ENCODE data around the gene ABTB2.

Gene ABTB2

DNA sequence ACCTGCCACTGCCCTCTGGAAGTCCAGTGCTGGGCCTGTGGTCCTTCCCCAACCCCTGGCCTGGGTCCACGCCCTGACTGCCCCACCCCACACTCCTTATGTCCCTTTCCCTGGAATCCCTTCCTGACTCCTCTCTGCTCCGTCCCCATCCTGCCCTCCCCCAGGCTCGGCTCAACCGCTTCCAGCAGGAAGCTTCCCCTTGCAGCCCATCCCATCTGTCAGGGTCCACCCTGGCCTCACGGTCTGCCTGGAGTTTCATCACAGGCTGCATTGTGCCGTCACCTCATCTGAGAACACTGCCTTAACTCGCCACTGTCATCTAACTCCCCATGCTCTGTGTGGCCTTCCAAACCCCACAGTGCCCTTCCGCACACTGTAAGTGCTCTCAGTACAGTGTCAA is 188.1 kb downstream of the ABTB2 start:
- in situ Hi-C loops (cut with MboI; ENCODE audit: low pct_unique_long_range_greater_than_20kb, low sequenced_read_pairs): loop anchor here (25.0 kb wide), 3 partner anchors 193 to 718 kb away; partner anchors contain the start of gene ABTB2
- DNase-seq: no peak

- DNase-seq: no peak
- in situ Hi-C loops (cut with MboI; ENCODE audit: low pct_unique_long_range_greater_than_20kb, low sequenced_read_pairs): loop anchor here (25.0 kb wide), 3 partner anchors 193 to 718 kb away; partner anchors contain the start of gene ABTB2
These were observed 189.0 kb downstream of the ABTB2 start for GRCh38 chr11:34168642-34169420.

- DNase-seq: no peak
- in situ Hi-C loops (cut with MboI; ENCODE audit: low pct_unique_long_range_greater_than_20kb, low sequenced_read_pairs): loop anchor here (25.0 kb wide), 3 partner anchors 194 to 719 kb away; partner anchors contain the start of gene ABTB2
These were observed 189.8 kb downstream of the ABTB2 start for GRCh38 chr11:34167961-34168360.

DNA sequence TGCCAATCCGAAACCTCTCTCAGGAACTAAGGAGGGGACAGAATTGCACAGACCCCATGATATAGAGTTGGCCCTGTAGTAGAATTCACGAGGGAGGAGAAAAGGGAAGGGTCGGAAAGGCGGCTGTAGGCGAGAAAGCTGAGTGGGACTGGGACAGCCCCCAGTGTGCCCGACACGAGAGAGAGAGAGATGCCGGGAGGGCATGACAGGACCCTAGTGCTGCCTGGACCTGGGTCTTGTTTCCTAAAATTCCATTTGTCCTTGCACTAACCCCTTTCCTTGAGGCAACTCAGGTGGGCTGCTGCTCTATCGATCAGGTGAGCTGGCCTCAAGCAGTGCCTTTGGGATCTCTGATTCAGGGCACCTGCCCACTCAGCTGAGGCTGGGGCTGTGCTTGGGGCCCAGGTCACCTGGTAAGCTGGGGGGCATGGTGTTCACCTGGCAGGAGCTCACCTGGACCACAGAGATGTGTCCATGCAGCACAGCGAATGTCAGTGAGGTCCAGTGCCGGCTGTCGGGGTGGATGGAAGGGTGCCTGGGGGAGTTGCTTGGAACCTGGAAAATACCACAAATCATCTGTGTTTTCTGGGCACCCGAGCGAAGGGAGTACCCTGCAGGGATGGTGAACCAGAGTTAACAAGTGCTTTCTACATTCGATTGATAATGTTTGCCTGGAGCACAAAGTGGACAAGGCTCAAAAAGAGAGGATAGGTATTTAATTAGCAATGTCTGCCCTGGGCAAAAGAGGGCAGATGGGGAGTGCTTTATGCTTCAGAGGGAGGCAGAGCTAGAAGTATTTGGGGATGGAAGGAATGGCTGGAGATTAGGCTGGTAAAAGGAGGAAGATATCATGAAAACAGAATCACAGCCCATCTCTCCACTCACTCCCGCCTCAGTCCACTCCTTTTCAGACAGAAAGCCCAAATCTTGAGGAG is 190.7 kb downstream of the ABTB2 start:
- in situ Hi-C loops (cut with MboI; ENCODE audit: low pct_unique_long_range_greater_than_20kb, low sequenced_read_pairs): loop anchor here (25.0 kb wide), 3 partner anchors 195 to 720 kb away; partner anchors contain the start of gene ABTB2
- no peak for DNase-seq

GRCh38 chr11:34165786-34166555 is 191.8 kb downstream of the ABTB2 start:
- DNase-seq: no peak
- in situ Hi-C loops (cut with MboI; ENCODE audit: low pct_unique_long_range_greater_than_20kb, low sequenced_read_pairs): loop anchor here (25.0 kb wide), 3 partner anchors 196 to 721 kb away; partner anchors contain the start of gene ABTB2

DNA sequence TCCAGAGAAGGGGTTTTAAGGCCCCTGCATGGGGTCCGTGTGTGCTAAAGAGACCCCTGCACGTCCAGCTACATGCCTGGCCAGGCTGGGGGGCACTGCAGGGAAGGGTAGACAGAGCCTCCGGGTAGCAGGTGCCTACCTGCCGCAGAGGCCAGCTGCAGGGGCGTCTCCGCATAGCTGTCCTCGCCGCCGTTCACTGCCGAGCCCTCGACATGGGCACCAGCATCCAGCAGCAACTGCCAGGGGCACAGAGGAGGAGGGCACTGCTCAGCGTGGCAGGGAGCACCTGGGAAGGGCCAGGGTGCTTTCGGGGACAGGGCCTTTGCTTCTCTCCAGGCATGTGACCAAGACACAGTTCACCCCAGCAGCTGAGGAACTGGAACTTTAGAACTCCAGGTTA is 192.7 kb downstream of the ABTB2 start:
- in situ Hi-C loops (cut with MboI; ENCODE audit: low pct_unique_long_range_greater_than_20kb, low sequenced_read_pairs): loop anchor here (25.0 kb wide), 3 partner anchors 197 to 722 kb away; partner anchors contain the start of gene ABTB2
- no peak for DNase-seq

DNA sequence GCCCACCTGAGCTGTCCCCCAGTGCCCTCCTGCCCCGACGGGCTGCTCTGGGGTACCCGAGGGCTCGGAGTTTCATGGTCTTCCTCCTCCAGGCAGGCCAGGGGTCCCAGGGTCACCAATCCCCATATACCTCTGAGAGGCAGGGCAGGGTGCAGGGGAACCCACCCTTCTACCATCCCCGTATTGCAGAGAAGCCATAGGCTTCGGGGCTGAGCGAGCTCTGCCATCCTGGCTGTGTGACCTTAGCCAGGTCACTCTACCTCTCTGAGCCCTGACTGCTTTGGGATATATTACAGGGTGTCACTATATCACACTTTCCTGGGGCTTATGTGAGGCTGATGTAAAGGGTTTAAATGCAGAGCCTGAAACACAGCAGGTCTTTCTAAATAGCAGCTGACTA is 195.0 kb downstream of the ABTB2 start:
- in situ Hi-C loops (cut with MboI; ENCODE audit: low pct_unique_long_range_greater_than_20kb, low sequenced_read_pairs): loop anchor here (25.0 kb wide), 3 partner anchors 199 to 724 kb away; partner anchors contain the start of gene ABTB2

GRCh38 chr11:34162493-34162820 is 195.4 kb downstream of the ABTB2 start:
- in situ Hi-C loops (cut with MboI; ENCODE audit: low pct_unique_long_range_greater_than_20kb, low sequenced_read_pairs): loop anchor here (25.0 kb wide), 3 partner anchors 200 to 725 kb away; partner anchors contain the start of gene ABTB2
- DNase-seq: no peak

More for the DNA sequence above, 195.0 kb downstream of the ABTB2 start:
- no peak for DNase-seq

- no peak for DNase-seq
- in situ Hi-C loops (cut with MboI; ENCODE audit: low pct_unique_long_range_greater_than_20kb, low sequenced_read_pairs): loop anchor here (25.0 kb wide), 3 partner anchors 200 to 725 kb away; partner anchors contain the start of gene ABTB2
These were observed 195.9 kb downstream of the ABTB2 start for GRCh38 chr11:34161812-34162492.

DNA sequence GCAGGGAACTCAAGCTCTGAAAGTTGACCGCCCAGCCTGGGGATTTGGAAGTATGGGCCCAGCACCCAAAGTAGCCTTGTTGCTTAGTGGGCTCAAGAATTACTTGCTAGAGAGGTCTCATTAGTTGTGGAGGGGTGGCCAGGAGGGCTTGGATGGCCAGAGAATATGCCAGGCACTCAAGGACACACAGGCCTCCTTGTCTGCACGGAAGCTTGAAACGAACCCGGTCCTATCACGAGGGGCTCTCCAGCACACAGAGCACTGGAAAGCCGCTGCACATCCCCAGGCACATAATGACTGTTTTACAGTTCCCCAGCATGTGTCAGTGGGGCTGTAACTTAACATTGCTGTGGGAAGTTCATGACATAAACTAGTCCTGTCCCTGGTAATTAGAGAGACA is 196.4 kb downstream of the ABTB2 start:
- in situ Hi-C loops (cut with MboI; ENCODE audit: low pct_unique_long_range_greater_than_20kb, low sequenced_read_pairs): loop anchor here (25.0 kb wide), 3 partner anchors 201 to 726 kb away; partner anchors contain the start of gene ABTB2
- DNase-seq: no peak

- in situ Hi-C loops (cut with MboI; ENCODE audit: low pct_unique_long_range_greater_than_20kb, low sequenced_read_pairs): loop anchor here (25.0 kb wide), 3 partner anchors 202 to 727 kb away; partner anchors contain the start of gene ABTB2
- no peak for DNase-seq
These were observed 197.0 kb downstream of the ABTB2 start for GRCh38 chr11:34160791-34161190.

GRCh38 chr11:34160049-34160721 is 197.6 kb downstream of the ABTB2 start:
- in situ Hi-C loops (cut with MboI; ENCODE audit: low pct_unique_long_range_greater_than_20kb, low sequenced_read_pairs): loop anchor here (25.0 kb wide), 3 partner anchors 202 to 727 kb away; partner anchors contain the start of gene ABTB2
- DNase-seq: no peak

DNA sequence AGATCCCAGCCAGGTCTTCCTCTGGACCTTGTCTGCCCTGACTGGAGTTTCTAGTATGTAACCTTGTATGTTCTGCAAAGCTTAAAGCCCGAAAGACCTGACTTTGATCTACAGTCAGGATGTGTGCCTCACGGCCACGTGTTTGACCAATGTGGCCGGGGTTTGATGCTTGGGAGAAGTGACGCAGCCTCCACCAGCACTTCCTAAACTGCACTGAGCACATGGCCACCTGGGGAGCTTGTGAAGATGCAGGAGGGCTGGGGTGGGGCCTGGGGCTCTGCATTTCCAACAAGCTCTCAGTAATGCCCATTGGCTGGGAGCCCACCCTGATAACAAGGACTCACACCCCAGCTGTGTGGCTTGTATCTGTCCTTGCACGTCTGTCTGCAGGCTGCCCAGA is 199.1 kb downstream of the ABTB2 start:
- DNase-seq: no peak
- in situ Hi-C loops (cut with MboI; ENCODE audit: low pct_unique_long_range_greater_than_20kb, low sequenced_read_pairs): loop anchor here (10.0 to 25.0 kb wide), 4 partner anchors 204 to 729 kb away; partner anchors contain the start of gene ABTB2

DNA sequence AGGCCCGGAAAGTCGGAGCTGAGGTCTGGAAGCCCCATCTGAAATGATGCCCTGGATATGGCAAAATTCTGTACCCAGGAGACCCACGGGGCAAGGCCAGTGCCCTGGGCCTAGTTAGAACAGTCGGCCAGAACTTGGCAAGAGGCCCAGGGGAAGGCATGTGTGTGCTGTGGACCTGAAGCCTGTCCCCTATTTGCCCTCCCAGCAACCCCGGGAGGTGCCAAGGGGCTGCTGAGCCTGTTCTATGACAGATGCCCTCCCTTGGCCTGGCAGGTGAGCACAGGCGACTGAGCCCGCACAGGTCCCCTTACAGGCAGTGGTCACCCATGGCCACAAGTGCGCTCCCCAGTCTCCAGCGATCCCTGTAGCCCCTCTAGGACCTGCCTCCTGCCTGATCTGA is 200.6 kb downstream of the ABTB2 start:
- no peak for DNase-seq
- in situ Hi-C loops (cut with MboI; ENCODE audit: low pct_unique_long_range_greater_than_20kb, low sequenced_read_pairs): loop anchor here (10.0 to 25.0 kb wide), 4 partner anchors 205 to 730 kb away; partner anchors contain the start of gene ABTB2

DNA sequence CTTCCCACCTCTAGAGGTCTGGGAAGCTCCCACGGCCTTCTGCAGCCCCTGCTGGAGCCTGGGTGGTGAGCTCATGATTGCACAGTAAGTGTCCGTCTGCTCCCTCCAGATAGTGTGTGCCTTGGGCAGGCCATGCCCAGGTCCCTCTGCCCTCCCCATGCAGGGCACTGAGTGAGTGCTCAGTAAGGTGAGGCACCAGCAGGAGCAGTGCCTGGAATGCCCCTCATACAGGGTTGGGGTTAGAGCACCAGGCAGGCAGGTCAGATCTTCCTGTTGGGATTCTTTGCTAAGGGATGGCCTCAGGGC is 202.1 kb downstream of the ABTB2 start:
- no peak for DNase-seq
- in situ Hi-C loops (cut with MboI; ENCODE audit: low pct_unique_long_range_greater_than_20kb, low sequenced_read_pairs): loop anchor here (10.0 to 25.0 kb wide), 4 partner anchors 207 to 732 kb away; partner anchors contain the start of gene ABTB2

GRCh38 chr11:34155057-34155756 is 202.6 kb downstream of the ABTB2 start:
- in situ Hi-C loops (cut with MboI; ENCODE audit: low pct_unique_long_range_greater_than_20kb, low sequenced_read_pairs): loop anchor here (10.0 to 25.0 kb wide), 4 partner anchors 207 to 732 kb away; partner anchors contain the start of gene ABTB2
- DNase-seq: no peak
